ENCODE results near the gene SMIM38.

GRCh38 chr11:69165775-69166174, 10.0 kb downstream of the SMIM38 start:
- TF ChIP-seq CTCF (IDR thresholded peaks at IDR 0.05; ENCODE audit: borderline replicate concordance, extremely low read depth, low read length, poor library complexity, severe bottlenecking) (no peak), EZH2 (IDR thresholded peaks at IDR 0.05; ENCODE audit: borderline replicate concordance, low read depth, low read length, severe bottlenecking) (no peak)

Measured in DND-41 (cell line).